ENCODE results near the gene CMBL. TPM values are rescaled to one million over a fixed set of nuclear protein-coding genes. Genes with fewer than 3 reads are reported as not detected.

The CMBL gene
- total RNA-seq, 1 donor from 2014 or later, result 5.9 TPM

DNA sequence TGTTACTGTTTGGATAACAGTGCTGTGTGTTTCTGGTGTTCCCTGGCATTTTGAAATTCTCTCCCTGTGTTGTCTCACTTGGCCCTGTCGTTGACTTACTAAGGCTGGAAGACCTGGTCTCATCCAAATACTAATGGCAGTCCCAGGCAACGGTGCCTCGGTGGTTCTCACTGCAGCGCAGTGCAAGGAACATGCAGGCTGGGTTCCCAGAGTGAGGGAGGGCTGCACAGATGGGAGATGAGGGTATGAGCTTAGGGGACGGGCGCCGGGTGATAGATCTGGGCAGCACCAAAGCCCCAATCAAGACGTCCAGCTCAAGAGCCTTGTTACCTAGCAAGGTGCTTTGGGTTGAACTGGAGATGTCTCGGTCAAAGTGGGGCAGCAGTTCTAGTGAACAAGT, 46.6 kb downstream of the CMBL start:
- no peak for DNase-seq (ENCODE audit: extremely low spot score in 2 of 2)
- intact Hi-C loops (cut with DNase I), result no loop called here
- Histone ChIP-seq H3K4me3 (no peak overlapping the region), H3K4me1 (no peaks in the 10 kb centered on the region), H3K9me3 (no peaks in the 10 kb centered on the region), H3K27me3 (no peaks in the 10 kb centered on the region), H3K27ac (no peak overlapping the region), H3K36me3 (peaks cover 0 to 92% of the 10 kb centered on the region in 2 donors)
- TF ChIP-seq POLR2A (IDR thresholded peaks at IDR 0.05) (no peak), POLR2AphosphoS5 (IDR thresholded peaks at IDR 0.05; ENCODE audit: insufficient read depth in 1 of 2, low read depth in 1 of 2) (no peak)
- TF ChIP-seq, protein P1, sequence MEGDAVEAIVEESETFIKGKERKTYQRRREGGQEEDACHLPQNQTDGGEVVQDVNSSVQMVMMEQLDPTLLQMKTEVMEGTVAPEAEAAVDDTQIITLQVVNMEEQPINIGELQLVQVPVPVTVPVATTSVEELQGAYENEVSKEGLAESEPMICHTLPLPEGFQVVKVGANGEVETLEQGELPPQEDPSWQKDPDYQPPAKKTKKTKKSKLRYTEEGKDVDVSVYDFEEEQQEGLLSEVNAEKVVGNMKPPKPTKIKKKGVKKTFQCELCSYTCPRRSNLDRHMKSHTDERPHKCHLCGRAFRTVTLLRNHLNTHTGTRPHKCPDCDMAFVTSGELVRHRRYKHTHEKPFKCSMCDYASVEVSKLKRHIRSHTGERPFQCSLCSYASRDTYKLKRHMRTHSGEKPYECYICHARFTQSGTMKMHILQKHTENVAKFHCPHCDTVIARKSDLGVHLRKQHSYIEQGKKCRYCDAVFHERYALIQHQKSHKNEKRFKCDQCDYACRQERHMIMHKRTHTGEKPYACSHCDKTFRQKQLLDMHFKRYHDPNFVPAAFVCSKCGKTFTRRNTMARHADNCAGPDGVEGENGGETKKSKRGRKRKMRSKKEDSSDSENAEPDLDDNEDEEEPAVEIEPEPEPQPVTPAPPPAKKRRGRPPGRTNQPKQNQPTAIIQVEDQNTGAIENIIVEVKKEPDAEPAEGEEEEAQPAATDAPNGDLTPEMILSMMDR (IDR thresholded peaks at IDR 0.05), result no peak

DNA sequence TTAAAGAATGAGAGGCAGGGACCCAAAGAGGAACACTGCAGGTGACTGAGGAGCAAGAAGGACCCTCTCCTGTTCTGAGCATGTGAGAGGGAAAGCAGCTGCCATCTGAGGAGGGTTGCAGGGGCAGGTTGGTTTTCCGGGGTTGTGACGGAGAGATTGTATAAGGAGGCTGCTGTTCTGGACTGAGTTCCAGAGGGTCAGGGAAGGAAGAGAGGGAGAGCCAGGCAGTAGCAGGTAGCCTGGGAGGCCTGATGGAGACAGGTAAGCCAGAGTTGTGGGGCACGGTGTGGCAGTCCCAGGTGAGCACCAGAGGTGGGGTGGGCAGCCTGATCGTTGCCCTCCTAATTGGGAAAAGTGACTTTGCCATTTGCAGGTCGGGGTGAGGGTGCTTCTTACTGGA, 47.8 kb downstream of the CMBL start:
- no peaks in the 10 kb centered on the region for H3K4me1 ChIP-seq
- peaks cover 0 to 100% of the 10 kb centered on the region in 2 donors for H3K36me3 ChIP-seq
- intact Hi-C loops (cut with DNase I), result no loop called here
- H3K27ac ChIP-seq, result no peak overlapping the region
- DNase-seq (ENCODE audit: extremely low spot score in 2 of 2), result no peak
- no peaks in the 10 kb centered on the region for H3K27me3 ChIP-seq
- no peak overlapping the region for H3K4me3 ChIP-seq
- TF ChIP-seq POLR2A (IDR thresholded peaks at IDR 0.05) (no peak), POLR2AphosphoS5 (IDR thresholded peaks at IDR 0.05; ENCODE audit: insufficient read depth in 1 of 2, low read depth in 1 of 2) (no peak)
- TF ChIP-seq, protein P1 (IDR thresholded peaks at IDR 0.05), result no peak
- no peaks in the 10 kb centered on the region for H3K9me3 ChIP-seq

DNA sequence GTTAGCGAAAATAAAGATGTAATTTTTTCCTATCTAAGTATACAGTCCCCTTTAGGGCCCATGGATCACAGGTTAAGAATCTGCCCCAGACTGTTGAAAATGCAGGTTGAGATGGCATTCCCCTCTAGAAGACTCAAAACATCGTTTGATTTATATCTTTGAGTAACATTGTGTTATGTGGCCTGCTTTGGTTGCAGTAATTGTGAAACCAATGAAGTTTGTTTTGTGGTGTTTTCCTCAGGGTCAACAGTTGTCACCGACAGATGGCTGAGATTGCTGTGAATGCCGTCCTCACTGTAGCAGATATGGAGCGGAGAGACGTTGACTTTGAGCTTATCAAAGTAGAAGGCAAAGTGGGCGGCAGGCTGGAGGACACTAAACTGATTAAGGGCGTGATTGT, 49.8 kb downstream of the CMBL start:
- Histone ChIP-seq H3K4me3 (no peak overlapping the region), H3K9me3 (no peaks in the 10 kb centered on the region), H3K27me3 (no peaks in the 10 kb centered on the region), H3K4me1 (peaks cover 13% of the 10 kb centered on the region), H3K27ac (no peak overlapping the region), H3K36me3 (peaks cover 0 to 91% of the 10 kb centered on the region in 2 donors)
- TF ChIP-seq POLR2AphosphoS5 (IDR thresholded peaks at IDR 0.05; ENCODE audit: insufficient read depth in 1 of 2, low read depth in 1 of 2), result no peak
- TF ChIP-seq, protein P1 (IDR thresholded peaks at IDR 0.05), result no peak
- no peak for TF ChIP-seq POLR2A (IDR thresholded peaks at IDR 0.05)
- intact Hi-C loops (cut with DNase I), result no loop called here
- DNase-seq (ENCODE audit: extremely low spot score in 2 of 2), result no peak

DNA sequence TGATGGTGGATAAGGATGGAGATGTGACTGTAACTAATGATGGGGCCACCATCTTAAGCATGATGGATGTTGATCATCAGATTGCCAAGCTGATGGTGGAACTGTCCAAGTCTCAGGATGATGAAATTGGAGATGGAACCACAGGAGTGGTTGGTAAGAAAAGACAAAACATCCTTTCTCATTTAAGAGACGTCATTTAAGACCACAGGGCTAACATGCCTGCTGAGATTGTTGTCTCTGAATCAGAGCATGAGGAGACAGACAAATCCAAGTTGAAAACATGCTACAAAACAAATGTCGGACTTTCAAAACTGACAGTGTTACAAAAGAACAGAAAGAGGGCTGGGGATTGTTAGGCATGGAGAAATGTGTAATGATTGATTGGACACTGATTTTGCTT, 53.0 kb downstream of the CMBL start:
- intact Hi-C loops (cut with DNase I), result no loop called here
- no peaks in the 10 kb centered on the region for H3K9me3 ChIP-seq
- H3K4me3 ChIP-seq, result no peak overlapping the region
- peaks cover 36% of the 10 kb centered on the region for H3K4me1 ChIP-seq
- TF ChIP-seq POLR2AphosphoS5 (IDR thresholded peaks at IDR 0.05; ENCODE audit: insufficient read depth in 1 of 2, low read depth in 1 of 2), result no peak
- TF ChIP-seq, protein P1 (IDR thresholded peaks at IDR 0.05), result no peak
- TF ChIP-seq POLR2A (IDR thresholded peaks at IDR 0.05), result no peak
- H3K36me3 ChIP-seq, result peaks cover 0 to 59% of the 10 kb centered on the region in 2 donors
- H3K27me3 ChIP-seq, result no peaks in the 10 kb centered on the region
- DNase-seq (ENCODE audit: extremely low spot score in 2 of 2), result no peak
- H3K27ac ChIP-seq, result no peak overlapping the region

DNA sequence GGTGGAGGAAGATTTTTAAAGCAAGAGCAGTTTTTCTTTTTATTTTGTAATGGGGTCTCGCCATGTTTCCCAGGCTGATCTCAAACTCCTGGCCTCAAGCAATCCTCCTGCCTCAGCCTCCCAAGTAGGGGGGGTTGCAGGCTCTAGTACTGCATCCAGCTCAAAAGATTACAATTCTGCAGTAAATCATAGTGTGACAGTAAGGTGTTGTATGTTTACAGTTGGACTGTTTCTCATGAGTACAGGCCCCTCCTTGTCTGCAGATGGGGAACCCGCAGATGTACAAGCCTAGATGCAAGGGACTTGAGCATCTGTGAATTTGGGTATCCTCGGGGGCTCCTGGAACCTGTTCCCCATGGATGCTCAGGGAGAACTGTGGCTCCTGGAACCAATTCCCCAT, 54.3 kb downstream of the CMBL start:
- Histone ChIP-seq H3K4me3 (no peak overlapping the region), H3K9me3 (no peaks in the 10 kb centered on the region), H3K27me3 (no peaks in the 10 kb centered on the region), H3K36me3 (peaks cover 0 to 46% of the 10 kb centered on the region in 2 donors), H3K27ac (no peak overlapping the region), H3K4me1 (peaks cover 44% of the 10 kb centered on the region)
- TF ChIP-seq, protein P1 (IDR thresholded peaks at IDR 0.05), result no peak
- TF ChIP-seq POLR2AphosphoS5 (IDR thresholded peaks at IDR 0.05; ENCODE audit: insufficient read depth in 1 of 2, low read depth in 1 of 2), result no peak
- TF ChIP-seq POLR2A (IDR thresholded peaks at IDR 0.05), result no peak
- no peak for DNase-seq (ENCODE audit: extremely low spot score in 2 of 2)
- intact Hi-C loops (cut with DNase I), result no loop called here

Measured in vagina (tissue), 2 donors.